K562 (cell line): ENCODE data around the gene CRIP3. TPM values are rescaled to one million over a fixed set of nuclear protein-coding genes. Genes with fewer than 3 reads are reported as not detected.

Experiments
- C11orf30 ChIP-seq: fragments of 450-650 bp; IDR thresholded peaks from 2 replicates; pipeline ENCODE4 v1.6.1; 2016; ENCODE audit warnings: low read depth, mild to moderate bottlenecking
- CBX1 ChIP-seq: sonication (generic); IDR thresholded peaks from 2 replicates; pipeline ENCODE4 v1.6.1; 2016; ENCODE audit warnings: antibody characterized with exemption, low read depth, mild to moderate bottlenecking
- CHAMP1 ChIP-seq: fragments of 450-650 bp; IDR thresholded peaks from 2 replicates; pipeline ENCODE4 v1.6.1; 2016; ENCODE audit warnings: mild to moderate bottlenecking
- DMBX1 ChIP-seq: fragments of 250-450 bp; sonication (Bioruptor Pico); IDR thresholded peaks from 2 replicates; pipeline ENCODE4 v1.8.0; 2022; ENCODE audit warnings: inconsistent platforms, mild to moderate bottlenecking, moderate library complexity, borderline replicate concordance
- FOXP4 ChIP-seq: sonication (generic); formaldehyde crosslinking; IDR thresholded peaks from 2 replicates; pipeline ENCODE4 v1.8.0; 2022; ENCODE audit warnings: mild to moderate bottlenecking, missing genetic modification reagents, borderline replicate concordance
- NEUROD1 ChIP-seq: fragments of 150-350 bp; IDR thresholded peaks from 2 replicates; pipeline ENCODE4 v1.6.1; 2014; ENCODE audit warnings: borderline replicate concordance, low read length, low read depth; ENCODE audit not compliant: partially characterized antibody
- POLR3G ChIP-seq: IDR thresholded peaks from 2 replicates; pipeline ENCODE4 v1.6.1; 2011; ENCODE audit not compliant: insufficient read length, insufficient replicate concordance; ENCODE audit errors: extremely low read depth
- REST ChIP-seq, 2 experiments: fragments of 450-650 bp; formaldehyde crosslinking in 1 of 2; IDR thresholded peaks; 2 replicates each; pipeline versions ENCODE4 v1.4.0 to v1.6.1; 2014 to 2020; ENCODE audit warnings: mild to moderate bottlenecking in 2 of 2, borderline replicate concordance in 1 of 2, low read depth in 1 of 2
- RUNX1 ChIP-seq: sonication (generic); IDR thresholded peaks from 2 replicates; pipeline ENCODE4 v1.6.1; 2016; ENCODE audit warnings: antibody characterized with exemption, low read depth
- ZNF740 ChIP-seq, 3 experiments: fragments of 200-800 bp in 1 of 3; sonication (Bioruptor generic) in 1 of 3; sonication (generic) in 1 of 3; formaldehyde crosslinking in 1 of 3; IDR thresholded peaks; 2 replicates each; pipeline versions ENCODE4 v1.6.1 to v1.8.0; 2016 to 2022; ENCODE audit warnings: mild to moderate bottlenecking in 2 of 3, missing compliant biosample characterization in 2 of 3, missing genetic modification characterization in 2 of 3, missing genetic modification reagents in 1 of 3
- polyA plus RNA-seq, 8 experiments: library from polyadenylated mRNA; depleted of rRNA in 4 of 8; stranded (reverse) in 5 of 8; unstranded in 3 of 8; fragments of >200 nt; fragmentation: Nextera tagmentation in 2 of 8; fragmentation: Illumina TruSeq in 1 of 8; extraction: Ambion mirVana in 2 of 8; extraction: Trizol in 1 of 8; gene quantifications; 2 replicates each; pipeline versions ENCODE4 v1.2.1 to v1.2.3, GENCODE V29; 2011 to 2014; ENCODE audit warnings: inconsistent platforms in 1 of 8, missing spikeins in 1 of 8
- total RNA-seq, 7 experiments: library from RNA; depleted of rRNA in 6 of 7; stranded (reverse); fragments of >200 nt in 6 of 7; fragmentation: Illumina TruSeq in 2 of 7; extraction: Trizol in 2 of 7; gene quantifications; 2 replicates each; pipeline versions ENCODE4 v1.2.1 to v1.2.3, GENCODE V29; 2011 to 2021; ENCODE audit warnings: low replicate concordance in 1 of 7

The CRIP3 gene
- total and polyA plus RNA-seq, 9 of the 15 experiments (the other 6 are each of a cell fraction or from before 2014, with no cell fraction given), result 0.36 to 2.1 (median 0.87) TPM

- no peak for TF ChIP-seq FOXP4 (CRISPR knock-in tag)
- TF ChIP-seq NEUROD1, result peak; percentile 20
- TF ChIP-seq REST (IDR thresholded peaks at IDR 0.05; ENCODE audit: borderline replicate concordance), result no peak
- no peak for TF ChIP-seq REST (CRISPR knock-in tag; IDR thresholded peaks at IDR 0.05; ENCODE audit: low read depth)
- no peak for TF ChIP-seq CBX1
- TF ChIP-seq POLR3G, result no peak
- TF ChIP-seq ZNF740 (CRISPR knock-in tag; IDR thresholded peaks at IDR 0.05), result no peak
- TF ChIP-seq ZNF740 (tag; IDR thresholded peaks at IDR 0.05), result no peak
- no peak for TF ChIP-seq DMBX1 (CRISPR knock-in tag)
- TF ChIP-seq C11orf30, result no peak
- TF ChIP-seq RUNX1, result no peak
- no peak for TF ChIP-seq CHAMP1
These were observed at the start of gene CRIP3 (continued) for GRCh38 chr6:43308101-43308989.
